AG04449 (cell line): ENCODE data around the gene KLHDC7A.

Source experiments
- CTCF ChIA-PET: fragments of 350-600 bp; formaldehyde crosslinking; extraction: SDS; loops from one replicate; lab custom pipeline; 2021; ENCODE audit warnings: antibody characterized with exemption; lab: Yijun Ruan, JAX
- POLR2A ChIA-PET: fragments of 400-600, 350-600 bp; formaldehyde crosslinking; extraction: SDS; loops from one replicate; lab custom pipeline; 2020; ENCODE audit warnings: antibody characterized with exemption, inconsistent platforms; lab: Yijun Ruan, JAX
- DNase-seq: peaks from one replicate; pipeline ENCODE4 v3.0.0-alpha.2; 2010; ENCODE audit warnings: low read depth, low spot score
- H3K4me3 ChIP-seq: 2 replicates; pipeline ENCODE4 v1.5.1; 2011; ENCODE audit warnings: low read depth, mild to moderate bottlenecking, control low read depth, low read length
- TF ChIP-seq, protein P1 (sequence below): IDR thresholded peaks from one replicate; pipeline ENCODE4 v1.5.1; 2011; ENCODE audit warnings: mild to moderate bottlenecking, moderate library complexity, low read length, control low read depth, inconsistent platforms; ENCODE audit not compliant: insufficient read depth; ENCODE audit errors: missing control alignments

The KLHDC7A gene

GRCh38 chr1:18527514-18527913, 46.8 kb downstream of the KLHDC7A start:
- ChIA-PET CTCF (no interaction called here), POLR2A (no interaction called here)
- TF ChIP-seq, protein P1, sequence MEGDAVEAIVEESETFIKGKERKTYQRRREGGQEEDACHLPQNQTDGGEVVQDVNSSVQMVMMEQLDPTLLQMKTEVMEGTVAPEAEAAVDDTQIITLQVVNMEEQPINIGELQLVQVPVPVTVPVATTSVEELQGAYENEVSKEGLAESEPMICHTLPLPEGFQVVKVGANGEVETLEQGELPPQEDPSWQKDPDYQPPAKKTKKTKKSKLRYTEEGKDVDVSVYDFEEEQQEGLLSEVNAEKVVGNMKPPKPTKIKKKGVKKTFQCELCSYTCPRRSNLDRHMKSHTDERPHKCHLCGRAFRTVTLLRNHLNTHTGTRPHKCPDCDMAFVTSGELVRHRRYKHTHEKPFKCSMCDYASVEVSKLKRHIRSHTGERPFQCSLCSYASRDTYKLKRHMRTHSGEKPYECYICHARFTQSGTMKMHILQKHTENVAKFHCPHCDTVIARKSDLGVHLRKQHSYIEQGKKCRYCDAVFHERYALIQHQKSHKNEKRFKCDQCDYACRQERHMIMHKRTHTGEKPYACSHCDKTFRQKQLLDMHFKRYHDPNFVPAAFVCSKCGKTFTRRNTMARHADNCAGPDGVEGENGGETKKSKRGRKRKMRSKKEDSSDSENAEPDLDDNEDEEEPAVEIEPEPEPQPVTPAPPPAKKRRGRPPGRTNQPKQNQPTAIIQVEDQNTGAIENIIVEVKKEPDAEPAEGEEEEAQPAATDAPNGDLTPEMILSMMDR: no peak
- DNase-seq: no peak
- no peak overlapping the region for H3K4me3 ChIP-seq

- DNase-seq: no peak
- ChIA-PET CTCF (no interaction called here), POLR2A (no interaction called here)
- TF ChIP-seq, protein P1: no peak
- no peak overlapping the region for H3K4me3 ChIP-seq
Observed at GRCh38 chr1:18527921-18528320, 47.2 kb downstream of the KLHDC7A start.

- H3K4me3 ChIP-seq: no peak overlapping the region
- DNase-seq: no peak
- ChIA-PET CTCF (no interaction called here), POLR2A (no interaction called here)
- TF ChIP-seq, protein P1: no peak
Observed at GRCh38 chr1:18528616-18529015, 47.9 kb downstream of the KLHDC7A start.

DNA sequence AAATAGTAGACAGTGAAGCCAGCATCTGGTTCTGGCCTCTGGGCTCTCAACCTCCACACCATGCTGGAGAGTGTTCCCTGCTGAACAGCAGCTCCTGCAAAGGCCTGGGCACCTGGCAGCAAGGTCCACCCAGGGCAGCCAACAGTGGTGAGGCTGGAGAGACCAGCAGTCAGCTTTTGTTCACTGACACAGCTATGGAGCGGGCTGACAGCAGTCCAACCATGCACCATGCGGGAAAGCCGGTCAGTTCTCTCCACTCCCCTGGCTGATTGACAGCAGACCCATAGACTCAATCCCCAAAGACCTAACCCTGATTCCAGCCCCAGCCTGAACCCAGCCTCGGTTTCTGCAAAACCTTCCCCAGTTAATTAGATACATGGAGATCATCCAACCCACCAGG, 49.0 kb downstream of the KLHDC7A start:
- ChIA-PET POLR2A (no interaction called here), CTCF (no interaction called here)
- DNase-seq: no peak
- no peak overlapping the region for H3K4me3 ChIP-seq
- TF ChIP-seq, protein P1: no peak

GRCh38 chr1:18530587-18531502, 50.1 kb downstream of the KLHDC7A start:
- ChIA-PET CTCF (no interaction called here), POLR2A (no interaction called here)
- H3K4me3 ChIP-seq: no peak overlapping the region
- TF ChIP-seq, protein P1: no peak
- DNase-seq: no peak

DNA sequence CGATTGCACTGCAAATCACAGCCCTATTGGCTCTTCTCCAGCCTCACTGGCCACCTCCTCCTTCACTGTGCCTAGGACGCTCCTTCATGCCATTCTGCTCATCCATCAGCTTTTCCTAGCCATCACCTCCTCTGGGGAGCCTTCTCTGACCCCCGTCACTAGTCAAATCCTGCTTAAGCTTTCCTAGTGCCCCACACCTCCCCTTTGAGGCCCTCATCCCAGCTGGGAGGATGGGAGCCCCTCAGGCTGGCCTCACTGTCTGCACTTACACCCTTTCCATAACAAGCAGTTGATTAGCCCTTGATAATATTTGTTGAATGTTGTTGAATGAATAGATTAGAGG, 50.7 kb downstream of the KLHDC7A start:
- CTCF ChIA-PET: no interaction called here
- POLR2A ChIA-PET: no interaction called here
- TF ChIP-seq, protein P1: no peak

More for the DNA sequence above, 50.7 kb downstream of the KLHDC7A start:
- no peak for DNase-seq
- H3K4me3 ChIP-seq: no peak overlapping the region
